NCI-H510A (cell line): ENCODE results near the gene SLU7.

ENCODE experiments used
- DNase-seq: peaks from one replicate; lab custom pipeline; 2025; lab: John Stamatoyannopoulos, UW

The SLU7 gene

DNA sequence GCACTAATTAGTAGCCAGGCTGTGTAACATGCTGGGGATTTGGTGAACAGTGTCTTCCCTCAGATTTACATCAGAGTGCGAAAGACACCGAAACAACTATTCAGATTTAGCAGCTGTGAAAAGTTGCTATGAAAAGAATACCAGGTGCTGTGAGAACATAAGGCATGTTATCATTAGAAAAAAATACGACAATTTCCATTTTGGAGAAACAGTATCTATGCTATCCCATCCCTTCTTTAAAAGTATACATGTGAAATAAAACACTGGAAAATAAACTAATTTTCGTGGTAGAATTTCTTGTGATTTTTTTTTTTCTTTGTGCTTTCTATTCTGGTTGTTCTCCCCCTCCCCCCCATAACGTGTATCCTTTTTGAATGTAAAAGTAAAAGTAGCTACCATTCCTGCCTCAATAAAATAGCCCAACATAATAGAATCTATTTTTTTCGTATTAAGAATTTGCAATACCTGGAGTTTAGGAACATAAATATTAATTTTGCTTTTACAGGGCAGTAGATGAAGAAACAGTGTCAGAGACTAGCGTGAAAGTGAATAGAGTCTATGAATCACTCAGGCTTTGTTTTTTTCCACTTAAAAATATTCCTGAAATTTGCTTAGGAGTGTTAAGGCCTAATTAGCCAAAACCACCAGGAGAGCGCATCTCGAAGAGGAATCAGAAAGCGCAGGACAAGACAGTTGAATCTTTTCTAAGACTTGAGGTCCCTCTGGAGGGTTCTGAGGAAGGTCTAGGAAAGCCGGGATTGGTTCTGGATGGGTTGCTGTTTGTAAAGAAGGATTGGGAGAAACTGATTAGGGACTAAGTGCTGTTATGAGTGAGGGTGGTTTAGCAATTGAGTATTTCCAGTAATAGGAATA, 813 bp upstream of the SLU7 start:
- no peak for DNase-seq

GRCh38 chr5:160399402-160400353, 19.2 kb downstream of the SLU7 start, which contains the start of gene FAM200C:
Gene FAM200C, minus strand, starts transcription at chr5:160400054. Its CDS starts 4,564 bp downstream, at chr5:160395490.
- peak; percentile 51 for DNase-seq

GRCh38 chr5:160398806-160399205, 20.1 kb downstream of the SLU7 start:
- no peak for DNase-seq

DNA sequence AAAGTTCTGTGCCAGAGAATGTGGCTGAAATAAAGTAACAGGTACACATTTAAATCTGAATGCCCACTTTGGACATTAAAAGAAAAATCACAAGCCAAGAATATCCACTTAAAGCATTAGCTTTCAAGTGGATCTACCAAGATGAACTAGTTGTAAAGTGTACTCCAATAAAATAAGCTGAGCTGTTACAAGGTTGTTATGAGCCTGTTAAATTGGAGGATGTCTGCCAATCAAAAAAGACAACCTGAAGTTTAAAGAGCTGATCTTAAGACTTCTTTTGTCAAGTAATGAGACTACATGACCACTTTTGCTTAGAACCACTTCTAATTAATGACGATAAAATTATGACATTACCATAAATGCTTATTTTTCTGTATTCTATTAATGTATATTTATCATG, 21.4 kb downstream of the SLU7 start:
- no peak for DNase-seq

- DNase-seq, result no peak
These were observed 23.8 kb downstream of the SLU7 start for GRCh38 chr5:160395111-160395510.

- DNase-seq, result no peak
These were observed 27.8 kb downstream of the SLU7 start for GRCh38 chr5:160390787-160391696.

GRCh38 chr5:160387445-160387844, 31.4 kb downstream of the SLU7 start:
- DNase-seq, result no peak

DNA sequence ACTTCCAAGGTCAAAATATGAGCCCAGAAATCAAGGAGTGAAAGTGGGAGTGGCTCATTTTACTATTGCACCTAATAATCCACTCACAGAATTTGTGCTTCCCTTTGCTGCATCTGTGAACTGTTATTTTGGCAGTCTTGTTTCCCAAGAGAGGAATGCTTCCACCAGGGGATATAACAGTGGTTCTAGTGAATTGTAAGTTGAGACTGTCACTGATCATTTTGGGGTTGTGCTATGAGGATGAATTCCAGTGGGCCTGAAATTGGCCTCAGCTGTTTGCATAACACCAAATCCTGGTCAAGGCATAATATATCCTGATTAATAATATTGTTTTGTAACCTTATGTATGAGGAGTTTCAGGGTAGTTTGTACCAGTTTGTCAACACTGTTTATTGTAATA, 33.4 kb downstream of the SLU7 start:
- no peak for DNase-seq

DNA sequence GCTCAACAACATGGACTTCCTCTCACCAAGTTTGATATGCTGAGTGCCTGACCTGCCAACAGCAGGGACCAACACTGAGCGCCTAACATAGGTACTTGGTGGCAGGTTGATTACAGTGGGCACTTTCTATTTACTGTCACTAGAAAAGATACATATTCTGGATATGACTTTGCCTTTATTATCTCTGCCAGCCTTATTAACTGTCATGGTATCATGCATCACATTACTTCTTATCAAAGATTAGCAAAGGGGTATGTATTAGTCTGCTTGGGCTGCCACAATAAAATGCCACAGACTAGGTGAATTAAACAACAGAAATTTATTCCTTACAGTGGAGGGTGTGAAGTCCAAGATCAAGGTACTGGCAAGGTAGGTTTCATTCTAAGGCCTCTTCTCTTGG, 34.2 kb downstream of the SLU7 start:
- no peak for DNase-seq

DNA sequence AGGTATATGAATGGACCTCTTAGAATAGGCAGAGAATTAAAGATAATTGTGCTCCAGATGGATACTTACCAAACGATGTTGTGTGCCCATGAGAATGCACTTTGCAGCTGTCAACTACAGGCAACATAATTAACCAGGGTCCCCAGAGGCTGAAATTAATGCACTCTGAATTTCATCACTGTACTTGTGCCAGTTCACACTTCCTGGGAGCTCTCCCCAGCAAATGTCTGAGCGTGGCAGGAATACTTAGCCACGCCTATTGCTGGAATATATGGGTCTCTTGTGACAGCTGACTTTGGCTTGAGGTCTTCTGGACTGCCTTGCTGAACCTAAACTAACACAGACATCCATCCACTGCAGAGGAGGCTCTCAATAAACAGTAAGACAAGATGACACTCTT, 36.5 kb downstream of the SLU7 start:
- DNase-seq, result no peak

GRCh38 chr5:160380041-160380440, 38.8 kb downstream of the SLU7 start:
- no peak for DNase-seq

- no peak for DNase-seq
These were observed 39.4 kb downstream of the SLU7 start for GRCh38 chr5:160379511-160379910.

- DNase-seq, result no peak
These were observed 40.6 kb downstream of the SLU7 start for GRCh38 chr5:160378330-160378729.

DNA sequence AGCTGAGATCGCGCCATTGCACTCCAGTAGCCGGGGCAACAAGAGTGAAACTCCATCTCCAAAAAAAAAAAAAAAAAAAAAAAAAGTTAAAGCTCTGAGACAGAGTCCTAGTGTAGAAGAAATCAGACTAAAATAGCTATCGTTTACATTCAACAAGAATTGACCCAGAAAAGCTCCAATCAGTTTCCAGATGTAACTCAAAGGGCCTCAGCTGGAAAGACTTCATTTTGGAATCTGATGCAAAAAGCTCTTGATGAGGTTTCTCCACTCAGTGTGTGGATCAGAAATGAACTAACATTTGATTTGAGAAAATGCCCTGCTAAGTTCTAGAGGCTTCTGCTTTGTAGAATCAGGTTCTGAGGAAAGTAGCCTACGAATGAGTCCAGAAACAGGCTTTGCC, 41.2 kb downstream of the SLU7 start:
- DNase-seq, result no peak

- DNase-seq, result no peak
These were observed 42.5 kb downstream of the SLU7 start for GRCh38 chr5:160376416-160376815.

GRCh38 chr5:160375701-160376100, 43.2 kb downstream of the SLU7 start:
- no peak for DNase-seq

GRCh38 chr5:160375166-160375565, 43.7 kb downstream of the SLU7 start:
- no peak for DNase-seq

GRCh38 chr5:160371294-160371693, 47.6 kb downstream of the SLU7 start:
- no peak for DNase-seq

- DNase-seq, result no peak
These were observed 48.2 kb downstream of the SLU7 start for GRCh38 chr5:160370713-160371034.

DNA sequence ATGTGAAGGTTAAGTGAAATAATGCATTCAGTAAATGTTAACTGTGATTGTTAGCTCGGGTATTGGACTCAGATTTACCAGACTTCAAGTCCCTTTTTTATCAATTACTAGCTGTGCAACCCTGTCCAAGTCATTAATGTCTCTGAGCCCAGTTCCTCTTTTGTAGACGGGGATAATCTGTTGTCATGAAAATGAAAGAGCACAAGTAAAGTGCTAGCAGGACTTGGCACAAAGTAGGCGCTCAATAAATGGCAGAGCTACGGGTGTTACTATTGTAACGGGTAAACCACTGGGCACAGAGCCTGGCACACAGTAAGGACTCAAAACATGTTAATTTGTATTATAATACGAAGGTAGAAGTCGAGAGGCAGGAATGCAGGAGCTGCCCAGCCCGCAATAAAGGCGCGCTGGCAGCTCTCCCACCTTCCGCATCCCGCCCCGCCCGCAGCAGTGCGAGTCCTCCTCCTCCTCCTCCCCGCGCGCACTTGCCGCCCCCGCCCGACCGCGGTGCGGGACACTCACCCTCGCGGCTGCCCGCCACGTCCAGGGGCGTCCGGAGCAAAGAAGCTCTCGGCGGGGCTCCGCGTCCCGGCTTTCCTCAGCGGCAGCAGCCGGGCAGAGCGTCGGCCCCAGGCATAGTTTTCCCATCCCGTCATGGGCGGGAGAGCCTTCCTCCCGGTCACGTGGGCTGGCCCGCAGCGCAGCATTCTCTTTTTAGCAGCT, 48.7 kb downstream of the SLU7 start, which contains the start of gene C1QTNF2:
C1QTNF2 (minus strand) TSS at position 637 of the 723 bp plus-strand sequence. CDS start 15,615 bp downstream, outside the sequence.
- no peak for DNase-seq

- DNase-seq, result no peak
These were observed 51.0 kb downstream of the SLU7 start for GRCh38 chr5:160367885-160368284.
